LoVo (cell line): ENCODE data around the gene NHS.
A peak's percentile ranks its signal among the peaks of the same experiment; 100 is the strongest.

Experiments used
- DNase-seq: peaks from one replicate; pipeline ENCODE4 v3.0.0-alpha.2; 2016; ENCODE audit warnings: low spot score

The NHS gene

DNA sequence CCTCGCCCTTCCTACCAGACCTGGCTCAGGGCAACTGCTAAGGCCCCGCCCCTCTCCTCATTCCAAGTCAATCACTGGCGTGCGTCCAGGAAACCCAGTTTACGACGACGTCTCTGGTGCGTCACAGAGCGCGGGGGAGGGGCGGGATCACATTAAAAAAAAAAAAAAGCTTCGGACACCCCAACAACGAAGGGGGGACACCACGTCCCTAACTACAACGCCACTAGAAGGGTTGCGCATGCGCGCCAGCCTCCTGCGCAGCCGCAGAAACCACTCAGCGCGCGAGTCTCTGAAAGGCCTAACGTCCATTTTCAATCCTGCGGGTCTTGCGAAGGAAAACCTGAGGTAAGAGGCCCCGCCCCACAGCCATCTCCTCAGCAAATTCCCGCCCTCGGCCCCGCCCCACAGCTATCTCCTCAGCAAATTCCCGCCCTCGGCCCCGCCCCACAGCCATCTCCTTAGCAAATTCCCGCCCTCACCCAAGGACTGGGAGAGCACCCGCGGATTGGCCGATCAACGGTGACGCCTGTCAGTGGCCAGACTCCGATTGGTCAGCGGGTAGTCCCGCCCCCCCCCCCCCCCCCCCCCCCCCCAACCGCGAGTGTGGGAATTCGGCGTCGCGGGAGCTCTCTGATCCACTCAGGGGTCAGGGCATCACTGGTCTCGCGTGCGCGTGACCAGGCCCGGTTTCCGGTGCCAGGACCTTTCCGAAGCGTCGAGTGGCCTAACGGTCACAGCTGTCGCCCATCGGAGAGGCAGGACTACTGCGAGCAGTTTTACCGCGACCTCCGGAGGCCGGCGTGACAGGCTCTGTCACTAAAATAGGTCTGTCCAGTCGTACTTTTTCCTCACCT, 362.1 kb downstream of the NHS start, which contains the start of gene SCML1:
SCML1 (plus strand) TSS at position 638 of the 854 bp plus-strand sequence. CDS start 6,694 bp downstream, outside the sequence.
- DNase-seq, result peak; percentile 88

DNA sequence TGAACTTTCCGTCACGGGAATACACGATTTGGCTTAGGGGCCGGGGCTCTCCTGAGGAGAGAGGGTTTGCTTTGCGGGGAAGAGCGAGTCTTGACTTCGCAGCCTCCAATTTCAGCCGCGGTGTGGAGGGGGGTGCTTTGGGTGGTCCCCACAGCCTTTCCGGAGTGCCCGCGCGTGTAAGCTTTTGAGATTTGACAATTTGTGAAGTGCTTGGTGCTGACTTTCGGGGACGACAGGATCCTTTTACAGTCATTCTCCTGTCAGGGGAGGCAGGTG, 362.6 kb downstream of the NHS start:
- DNase-seq, result no peak

DNA sequence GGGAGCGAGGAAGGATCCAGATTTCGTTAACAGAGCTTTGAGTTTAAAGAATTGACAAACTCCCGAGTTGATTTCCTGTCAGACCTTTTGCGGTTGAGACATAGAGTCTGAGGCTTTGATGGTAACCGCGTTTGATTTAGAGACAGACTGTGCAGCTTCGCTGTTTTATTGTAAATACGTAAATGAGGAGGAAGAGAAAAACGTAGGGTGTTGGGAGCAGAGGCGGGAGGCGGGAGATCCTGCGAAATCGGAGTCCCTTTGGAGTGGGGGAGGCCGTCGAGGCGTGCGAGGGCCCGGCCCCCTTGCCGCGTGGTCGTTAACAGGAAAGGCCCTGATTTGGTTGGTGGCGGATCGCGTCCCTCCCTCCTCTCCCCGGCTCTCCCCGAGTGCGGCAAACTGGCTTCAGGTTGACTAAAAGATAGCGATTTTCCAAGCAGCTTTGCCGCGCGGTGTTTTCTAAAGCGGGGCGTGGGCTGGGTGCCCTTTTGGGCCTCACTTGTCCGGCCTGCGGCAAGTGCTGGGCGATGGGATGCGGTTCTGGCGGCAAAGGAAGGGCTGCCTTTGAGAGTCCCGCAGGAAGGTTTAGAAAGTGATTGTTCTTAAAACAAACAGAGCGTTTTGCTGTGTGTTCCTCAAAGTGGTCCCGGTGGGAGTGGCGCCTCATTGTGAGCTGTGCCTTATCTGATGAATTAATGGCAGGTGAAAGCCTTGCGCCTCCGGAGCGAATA, 363.1 kb downstream of the NHS start:
- no peak for DNase-seq

DNA sequence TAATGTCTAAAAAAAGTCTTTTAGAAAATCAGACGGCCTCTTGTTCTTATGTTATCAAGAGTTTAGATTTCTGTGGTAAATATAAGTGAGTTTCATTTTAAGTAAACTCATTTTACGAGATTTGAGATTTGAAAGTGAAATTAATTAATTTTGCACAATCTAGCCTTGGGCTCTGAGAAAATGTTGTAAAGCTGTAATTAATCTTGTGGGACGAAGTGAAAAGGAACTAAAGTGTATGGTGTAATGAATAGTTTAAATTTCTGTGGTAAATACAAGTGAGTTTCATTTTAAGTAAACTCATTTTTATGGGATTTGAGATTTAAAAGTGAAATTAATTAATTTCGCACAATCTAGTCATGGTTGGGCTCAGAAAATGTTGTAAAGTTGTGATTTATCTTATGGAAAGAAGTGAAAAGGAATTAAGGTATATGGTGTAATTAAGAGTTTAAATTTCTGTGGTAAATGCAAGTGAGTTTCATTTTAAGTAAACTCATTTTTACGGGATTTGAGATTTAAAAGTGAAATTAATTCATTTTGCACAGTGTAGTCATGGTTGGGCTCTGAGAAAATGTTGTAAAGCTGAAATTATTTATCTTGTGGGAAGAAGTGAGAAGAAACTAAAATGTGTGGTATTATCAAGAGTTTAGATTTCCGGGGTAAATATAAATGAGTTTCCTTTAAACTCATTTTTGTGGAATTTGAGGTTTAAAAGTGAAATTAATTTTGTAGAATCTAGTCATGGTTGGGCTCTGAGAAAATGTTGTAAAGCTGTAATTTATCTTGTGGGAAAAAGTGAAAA, 363.9 kb downstream of the NHS start:
- no peak for DNase-seq

DNA sequence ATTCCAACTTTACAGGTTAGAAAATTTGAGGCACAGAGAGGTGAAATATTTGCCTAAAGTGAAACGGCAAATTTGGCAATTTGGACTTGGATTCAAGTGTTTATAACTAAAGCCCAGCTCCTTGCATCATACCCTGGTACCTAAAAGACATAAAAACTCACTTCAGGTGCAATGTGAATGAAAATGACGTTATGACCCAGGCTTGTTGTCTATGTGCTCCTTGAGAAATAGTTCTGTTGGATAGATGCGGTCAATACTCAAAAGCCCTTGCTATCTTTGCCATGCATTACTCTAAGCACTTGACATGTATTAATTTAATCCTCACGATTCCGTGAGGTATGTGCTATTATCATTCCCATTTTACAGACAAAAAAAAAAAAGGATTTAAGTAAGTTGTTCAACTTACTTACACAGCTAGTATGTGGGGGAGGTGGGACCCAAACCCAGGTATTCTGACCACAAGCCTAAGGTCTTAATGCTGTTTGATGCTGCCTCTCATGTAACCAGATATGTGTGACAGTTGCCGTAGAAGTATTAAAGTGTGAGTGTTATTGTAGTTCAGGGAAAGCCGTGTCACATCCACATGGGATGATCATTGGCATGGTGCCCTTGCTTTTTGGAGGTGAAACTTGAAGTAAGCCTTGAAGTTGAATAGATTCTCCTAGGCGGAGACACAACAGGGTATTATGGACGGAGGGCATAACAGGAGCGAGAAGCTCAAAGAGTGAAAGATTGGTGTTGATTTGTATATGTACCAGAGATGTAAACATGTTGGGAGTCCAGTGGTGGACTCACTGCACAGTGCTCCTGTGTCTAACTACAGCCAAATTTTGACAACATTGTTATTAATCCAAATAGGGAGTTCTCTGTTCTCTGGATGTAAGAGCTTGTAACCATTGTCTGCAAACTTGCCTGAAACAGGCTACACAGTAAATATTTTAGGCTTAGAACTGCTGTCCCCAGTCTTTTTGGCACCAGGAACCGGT, 365.4 kb downstream of the NHS start:
- DNase-seq, result no peak

DNA sequence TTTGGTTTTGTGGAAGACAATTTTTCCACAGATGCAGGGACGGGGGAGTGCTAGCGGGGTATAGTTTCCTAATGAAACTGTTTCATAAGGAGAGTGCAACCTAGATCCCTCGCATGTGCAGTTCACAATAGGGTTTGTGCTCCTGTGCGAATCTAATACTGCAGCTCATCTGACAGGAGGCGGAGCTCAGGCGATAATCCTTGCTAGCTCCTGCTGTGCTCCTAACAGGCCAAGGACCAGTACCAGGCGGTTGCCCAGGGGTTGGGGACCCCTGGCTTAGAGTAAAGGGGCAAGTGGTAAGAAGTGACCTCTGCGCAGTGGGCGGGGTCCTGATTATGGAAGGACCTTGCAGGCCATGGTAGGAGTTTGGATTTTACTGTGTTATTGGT, 366.1 kb downstream of the NHS start:
- DNase-seq, result no peak

DNA sequence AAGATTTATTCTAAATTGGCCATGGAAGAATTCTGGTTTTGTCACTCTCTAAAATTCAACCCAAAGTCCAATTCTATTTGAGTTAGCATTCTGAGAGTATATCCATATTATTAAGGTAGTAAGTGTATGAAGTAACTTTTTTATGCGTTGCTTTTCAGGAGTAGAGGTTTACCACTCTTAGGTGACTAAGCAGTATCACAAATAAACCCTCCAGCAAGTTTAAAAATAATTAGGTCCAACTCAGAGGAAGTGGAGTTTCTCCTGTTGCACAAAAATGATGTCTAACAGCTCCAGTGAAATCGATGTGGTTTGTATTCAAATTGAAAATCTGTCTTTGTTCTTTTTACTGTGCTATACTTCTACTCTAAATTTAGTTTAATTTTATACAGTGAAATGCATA, 368.9 kb downstream of the NHS start:
- DNase-seq, result no peak

DNA sequence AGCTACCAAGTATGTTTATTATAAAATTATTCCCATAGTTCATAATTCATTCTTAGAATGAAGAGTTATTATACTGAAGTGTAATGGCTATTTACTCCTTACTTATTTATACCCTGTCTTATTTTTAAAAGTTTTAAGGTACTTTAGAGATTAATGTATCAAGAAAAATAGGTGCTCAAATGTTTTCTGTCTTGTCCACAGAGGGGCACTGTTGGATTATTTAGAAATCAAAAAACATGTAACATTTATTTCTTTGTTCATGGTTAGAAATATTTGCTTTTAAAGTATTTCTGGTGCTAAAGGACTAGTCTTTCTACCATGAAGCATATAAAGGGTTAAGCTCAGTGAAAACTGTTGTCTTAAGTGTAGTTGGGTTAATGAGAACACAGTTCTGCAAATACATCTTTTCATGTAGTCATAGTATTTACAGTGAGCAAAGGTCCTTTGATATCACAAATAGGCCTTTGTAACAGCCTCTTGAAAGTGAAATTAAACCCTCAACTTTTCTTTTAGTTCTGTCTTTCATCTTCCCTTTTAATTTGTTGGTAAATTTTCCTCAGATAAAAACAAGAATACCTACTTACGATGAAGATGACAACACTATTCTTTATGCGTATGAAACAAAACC, 370.0 kb downstream of the NHS start:
- DNase-seq, result no peak

DNA sequence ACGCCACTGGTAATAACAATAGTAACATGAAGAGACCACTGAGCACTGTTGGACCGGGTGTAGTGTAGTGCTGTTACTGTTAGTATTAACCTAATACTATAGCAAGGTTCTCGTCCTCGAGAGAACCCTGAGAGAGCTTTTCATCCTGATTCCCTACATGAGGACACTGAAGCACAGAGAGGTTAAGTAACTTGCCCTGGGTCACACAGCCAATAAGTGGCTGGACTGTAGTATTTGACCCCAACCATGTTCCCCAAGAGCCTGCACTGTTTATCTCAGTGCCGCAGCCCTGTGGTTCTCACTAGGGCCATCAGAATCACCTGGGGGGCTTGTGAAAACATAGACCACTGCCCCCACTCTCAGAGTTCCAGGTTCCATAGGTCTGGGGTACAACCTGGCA, 372.7 kb downstream of the NHS start:
- no peak for DNase-seq

DNA sequence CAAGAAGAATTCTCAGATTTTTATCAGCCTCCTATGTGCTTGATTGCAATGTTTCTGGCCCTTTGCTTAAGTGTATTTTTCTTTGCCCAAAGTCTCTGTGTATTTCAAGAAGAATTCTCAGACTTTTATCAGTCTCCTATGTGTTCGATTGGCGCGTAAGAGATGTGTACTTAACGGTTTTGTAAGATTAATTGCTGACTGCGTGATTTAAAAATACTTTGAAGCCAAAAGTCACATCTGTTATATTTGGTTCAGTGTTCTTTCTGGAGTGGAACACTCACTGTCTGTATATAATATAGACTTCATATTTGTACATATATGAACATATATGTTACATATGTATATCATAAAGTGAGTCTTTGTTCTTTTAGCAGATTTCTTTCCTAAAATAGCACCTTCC, 373.7 kb downstream of the NHS start:
- no peak for DNase-seq

DNA sequence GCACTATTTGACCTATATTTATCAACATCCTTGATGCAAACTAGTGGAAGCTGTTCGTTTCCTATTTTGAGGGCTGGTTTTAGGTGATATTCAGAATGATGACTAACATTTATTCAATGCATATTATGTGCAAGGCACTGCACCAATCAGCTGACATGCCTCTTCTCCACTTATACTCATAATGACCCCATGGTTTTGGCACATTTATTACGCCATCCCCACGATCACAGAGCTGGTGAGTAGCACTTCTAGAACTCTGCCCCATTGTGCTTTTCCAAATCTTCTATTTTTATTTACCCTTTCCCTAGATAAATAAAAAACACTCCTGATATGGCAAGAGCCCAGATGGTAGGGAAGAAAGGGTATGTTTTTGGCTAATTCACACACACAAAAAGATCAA, 375.4 kb downstream of the NHS start:
- DNase-seq, result no peak

DNA sequence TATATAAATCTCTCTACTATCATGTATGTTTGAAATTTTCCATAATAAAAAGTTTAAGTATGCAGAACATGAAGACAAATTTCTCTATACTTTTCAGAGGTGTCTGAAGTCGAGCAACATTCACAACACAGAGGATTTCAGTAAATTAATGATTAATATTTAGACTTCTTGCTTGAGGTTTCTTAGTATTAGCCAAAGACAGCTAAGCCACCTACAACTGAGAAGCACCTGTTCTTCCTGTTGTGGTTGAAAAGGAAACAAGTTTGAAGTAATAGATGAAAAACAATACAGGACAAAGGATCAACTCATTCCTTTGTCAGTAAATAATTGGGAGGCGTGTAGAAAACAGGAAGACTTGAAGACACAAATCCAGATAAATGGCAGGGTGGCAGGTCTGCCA, 383.4 kb downstream of the NHS start:
- DNase-seq, result no peak

DNA sequence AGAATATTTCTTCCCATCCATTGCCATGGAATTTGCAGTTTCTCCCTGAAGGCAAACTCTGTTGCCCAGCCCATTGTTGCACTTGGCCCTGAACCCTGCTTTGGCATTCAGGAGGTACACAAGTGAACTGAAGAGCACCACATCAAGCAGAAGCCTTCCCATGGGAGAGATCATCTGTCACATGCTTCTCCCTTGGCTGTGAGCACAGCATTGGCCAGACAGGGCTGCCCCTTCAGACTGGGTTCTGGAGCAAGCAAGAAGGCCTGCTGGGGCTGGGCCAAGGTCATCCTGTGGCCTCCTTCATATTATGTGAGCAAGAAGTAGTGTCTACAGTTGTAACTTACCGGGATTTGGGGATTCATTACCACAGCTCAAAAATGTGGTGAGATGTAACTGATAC, 385.0 kb downstream of the NHS start:
- DNase-seq, result no peak

DNA sequence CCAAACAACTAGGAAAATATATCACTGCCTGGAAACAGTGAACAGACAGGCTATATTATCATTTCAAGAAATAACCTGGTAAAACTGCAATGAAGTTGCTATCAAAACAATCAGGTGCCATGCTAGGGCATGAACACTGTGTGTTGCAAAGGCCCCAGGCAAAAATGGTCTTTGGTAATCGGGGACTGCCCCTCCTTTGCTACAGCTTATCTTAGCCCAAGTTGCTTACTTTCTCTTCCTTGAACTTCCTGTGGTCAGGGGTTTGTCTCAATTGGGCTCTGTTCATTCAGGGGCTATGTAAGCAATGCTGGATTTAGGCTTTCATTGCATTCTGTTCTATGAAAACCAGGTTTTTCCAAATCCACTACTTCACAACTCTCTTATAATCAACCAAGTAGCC, 392.7 kb downstream of the NHS start:
- DNase-seq, result no peak

DNA sequence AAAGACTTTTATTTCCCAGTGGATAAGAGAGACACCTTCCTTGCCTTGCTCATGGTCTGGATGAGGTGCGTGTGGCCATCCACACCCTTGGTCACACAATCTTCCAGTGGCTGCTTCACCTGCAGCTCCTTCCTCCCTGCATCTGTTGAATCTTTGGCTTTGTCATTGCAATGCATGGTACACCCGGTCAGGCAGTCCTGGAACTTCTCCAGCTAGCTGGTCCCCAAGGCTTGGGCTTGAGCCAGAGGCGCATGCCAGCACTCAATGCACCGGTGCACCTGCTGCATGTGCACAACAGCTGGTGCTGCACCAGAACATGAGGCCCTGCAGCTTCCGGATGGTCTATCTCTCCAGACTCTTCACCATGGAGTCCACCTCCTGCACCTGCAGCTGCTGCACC, 394.0 kb downstream of the NHS start:
- DNase-seq, result no peak

DNA sequence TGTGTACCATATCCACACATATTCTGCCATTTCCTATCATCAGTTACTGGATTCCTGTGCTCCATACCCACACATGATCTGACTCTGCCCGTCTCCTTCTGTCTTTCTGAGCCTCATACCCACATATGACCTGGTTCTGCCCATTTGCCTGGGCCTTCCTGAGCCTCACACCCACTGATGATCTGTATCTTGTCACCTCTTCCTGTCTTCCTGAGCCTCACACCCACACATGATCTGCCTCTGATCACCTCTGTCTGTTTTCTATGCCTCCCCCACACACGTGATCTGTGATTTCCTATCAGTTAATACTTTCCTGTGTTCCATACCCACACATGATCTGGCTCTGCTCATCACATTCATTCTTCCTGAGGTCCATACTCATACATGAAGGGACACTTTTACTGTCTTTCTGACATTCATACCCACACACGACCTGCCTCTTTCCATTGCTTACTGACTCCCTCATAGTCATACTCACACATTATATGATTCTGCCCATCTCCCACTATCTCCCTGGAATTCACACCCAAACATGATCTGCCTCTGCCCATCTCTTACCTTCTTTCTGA, 394.8 kb downstream of the NHS start:
- DNase-seq, result no peak

DNA sequence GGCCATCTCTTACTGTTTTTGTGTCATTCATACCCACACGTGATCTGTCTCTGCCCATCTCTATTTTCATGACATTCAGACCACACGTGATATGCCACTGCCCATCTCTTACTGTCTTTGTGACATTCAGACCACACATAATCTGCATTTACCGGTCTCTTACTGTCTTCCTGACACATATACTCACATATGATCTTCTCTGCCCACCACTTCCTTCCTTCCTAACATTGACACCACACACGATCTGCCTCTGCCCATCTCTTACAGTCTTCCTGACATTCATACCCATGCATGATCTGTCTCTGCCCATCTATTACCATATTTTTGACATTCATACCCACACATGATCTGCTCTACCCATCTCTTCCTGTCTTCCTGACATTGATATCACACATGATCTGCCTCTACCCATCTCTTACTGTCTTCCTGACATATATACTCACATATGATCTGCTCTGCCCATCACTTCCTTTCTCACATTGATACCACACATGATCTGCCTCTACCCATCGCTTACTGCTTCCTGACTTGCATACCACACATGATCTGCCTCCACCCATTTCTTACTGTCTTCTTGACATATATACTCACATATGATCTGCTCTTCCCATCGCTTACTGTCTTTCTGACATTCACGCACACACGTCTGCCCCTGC, 398.3 kb downstream of the NHS start:
- DNase-seq, result no peak

DNA sequence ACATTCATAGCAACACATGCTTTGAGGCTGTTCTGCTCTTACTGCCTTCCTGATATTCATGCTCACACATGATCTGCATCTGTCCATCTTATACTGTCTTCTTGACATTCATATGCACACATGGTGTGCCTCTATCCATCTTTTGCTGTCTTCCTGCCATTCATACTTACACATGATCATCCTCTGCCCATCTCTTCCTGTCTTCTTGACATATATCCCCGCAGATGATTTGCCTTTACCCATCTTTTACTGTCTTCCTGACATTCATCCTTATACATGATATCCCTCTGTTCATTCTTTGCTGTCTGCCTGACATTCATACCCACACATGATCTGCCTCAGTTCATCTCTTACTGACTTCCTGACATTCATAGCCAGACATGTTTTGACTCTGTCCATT, 399.1 kb downstream of the NHS start:
- no peak for DNase-seq

DNA sequence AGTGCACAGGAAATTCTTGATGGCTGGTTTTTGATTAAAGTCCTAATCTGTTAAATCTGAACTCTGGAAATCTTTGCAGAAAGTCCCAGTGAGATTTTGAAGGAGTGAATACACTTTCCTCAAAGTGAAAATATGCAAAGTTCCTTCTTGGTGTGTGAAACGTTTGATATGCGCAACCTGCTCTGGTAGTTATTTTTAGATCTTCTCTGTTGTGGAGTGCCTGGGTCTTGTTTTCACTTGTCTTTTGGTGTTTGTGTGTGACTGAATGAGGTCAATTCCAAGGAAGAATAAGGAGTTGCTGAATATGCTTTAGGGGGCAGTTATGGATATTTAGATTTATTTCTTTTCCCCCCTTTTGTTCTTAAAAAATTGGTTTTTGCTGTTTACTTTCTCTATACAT, 404.0 kb downstream of the NHS start:
- DNase-seq, result no peak

DNA sequence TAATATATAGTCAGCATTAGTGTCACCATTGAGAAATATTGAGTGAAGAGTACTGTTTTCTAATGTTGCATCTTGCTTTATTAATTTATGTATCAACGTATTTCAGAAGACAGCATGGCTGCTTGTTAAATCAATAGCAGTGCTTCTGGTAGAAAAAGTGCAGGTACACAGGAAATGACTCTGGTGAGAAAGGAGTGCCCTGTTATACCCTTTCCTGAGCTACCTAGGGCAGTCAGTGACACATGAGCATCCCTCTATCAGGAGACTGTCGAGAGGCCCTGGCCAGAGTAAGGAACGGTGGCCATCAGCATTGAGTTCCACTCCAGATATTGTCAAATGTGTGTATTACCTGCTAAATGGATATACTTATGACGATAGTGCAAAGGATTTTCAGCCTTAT, 404.4 kb downstream of the NHS start:
- DNase-seq, result no peak
